Colonic mucosa (tissue), 4 donors: Measurements from ENCODE around the gene C2orf81. TPM values are rescaled to one million over a fixed set of nuclear protein-coding genes. Genes with fewer than 3 reads are reported as not detected.

Experiments used
- DNase-seq: peaks from one replicate; pipeline ENCODE4 v3.0.0-alpha.2; 2020
- H3K27ac ChIP-seq: fragments of 200-600 bp; one replicate; pipeline ENCODE4 v1.8.0; 2021
- H3K27me3 ChIP-seq: fragments of 200-600 bp; one replicate; pipeline ENCODE4 v1.8.0; 2021
- H3K36me3 ChIP-seq: fragments of 200-600 bp; one replicate; pipeline ENCODE4 v1.8.0; 2021
- H3K4me1 ChIP-seq: fragments of 200-600 bp; one replicate; pipeline ENCODE4 v1.8.0; 2021; ENCODE audit warnings: mild to moderate bottlenecking
- H3K4me3 ChIP-seq: fragments of 200-600 bp; one replicate; pipeline ENCODE4 v1.8.0; 2021
- H3K9ac ChIP-seq, 2 donors: one replicate each; pipeline ENCODE4 v1.7.0; 2013; ENCODE audit warnings: control low read depth in 2 of 2, low read depth in 2 of 2, low read length in 2 of 2
- H3K9me3 ChIP-seq: fragments of 200-600 bp; one replicate; pipeline ENCODE4 v1.8.0; 2021
- intact Hi-C: fragments of 100-400 bp; cut with DNase I; formaldehyde crosslinking; loops from one replicate; pipeline ENCODE4 v1.14.1; 2022
- total RNA-seq, 2 donors: library from RNA; stranded (reverse); fragmentation: NEBNext Ultra II Directional in 1 of 2; extraction: Animal tissue kit (Norgen Biotek cat#: 25700) in 1 of 2; gene quantifications; one replicate each; pipeline ENCODE4 v1.2.1, GENCODE V29; 2021
- TF ChIP-seq, protein P1 (sequence below): fragments of 200-600 bp; IDR thresholded peaks from one replicate; pipeline ENCODE4 v1.8.0; 2022; ENCODE audit warnings: antibody characterized with exemption, mild to moderate bottlenecking
- donor health status: healthy.
- donor health status: DM: no; HTN: no; CAD: no.
- donor health status: DM: no; HTN: no; CAD: no.

Gene C2orf81
- total RNA-seq, 2 donors from 2014 or later = 0.62 to 1.1 TPM

DNA sequence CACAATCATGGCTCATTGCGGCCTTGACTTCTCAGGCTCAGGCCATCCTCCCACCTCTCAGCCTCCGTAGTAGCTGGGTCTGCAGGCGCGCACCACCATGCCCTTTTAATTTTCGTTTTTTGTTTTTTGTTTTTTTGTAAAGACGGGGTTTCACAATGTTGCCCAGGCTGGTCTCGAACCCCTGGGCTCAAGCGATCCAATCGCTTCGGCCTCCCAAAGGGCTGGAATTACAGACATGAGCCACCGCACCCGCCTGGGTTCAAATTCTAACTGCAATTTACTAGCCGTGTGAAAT is 29.0 kb downstream of the C2orf81 start:
- no peak overlapping the region for H3K4me3 ChIP-seq

DNA sequence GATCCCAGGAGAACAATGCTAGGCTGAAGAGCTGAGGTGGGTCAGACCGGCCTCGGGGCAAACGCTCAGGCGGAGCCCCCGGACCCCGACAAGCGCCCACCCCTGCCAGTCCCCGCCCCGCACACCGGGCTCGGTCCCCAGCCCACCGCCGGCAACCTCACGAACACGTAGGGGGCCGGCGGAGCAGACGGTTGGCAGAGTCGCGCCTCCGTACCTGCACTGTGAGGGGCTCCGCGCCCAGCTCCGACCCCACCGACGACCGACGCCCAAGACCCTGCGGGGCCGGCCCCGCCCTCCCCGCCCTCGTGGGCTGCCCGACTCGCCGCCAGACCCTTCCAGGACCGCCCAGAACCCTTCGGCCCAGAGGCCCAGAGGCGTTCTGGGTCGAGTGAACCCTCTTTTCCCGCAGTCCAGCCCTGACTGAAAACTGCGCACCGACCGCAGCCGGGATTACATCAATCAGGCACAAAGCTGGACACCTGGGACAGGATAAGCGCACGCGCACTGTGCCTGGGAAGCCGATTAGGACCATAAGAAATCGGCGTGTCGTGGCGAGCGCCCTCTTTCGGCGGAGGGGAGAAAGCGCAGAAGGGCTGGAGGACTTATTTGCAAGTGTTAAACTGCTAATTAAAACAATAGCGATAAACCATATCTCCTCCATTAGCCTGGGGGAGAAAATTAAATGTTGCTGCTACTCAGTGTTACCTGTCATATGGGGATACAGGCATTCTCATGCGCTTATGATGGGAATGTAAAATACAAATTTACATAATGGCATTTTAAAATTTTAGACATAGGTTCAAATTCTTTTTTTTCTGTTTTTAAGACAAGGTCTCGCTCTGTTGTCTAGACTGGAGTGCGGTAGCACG is 29.6 kb downstream of the C2orf81 start:
- Histone ChIP-seq H3K9ac (peak overlapping the region; percentile 94 to 95), H3K9me3 (no peaks in the 10 kb centered on the region), H3K4me1 (peaks cover 16% of the 10 kb centered on the region), H3K27ac (peak overlapping the region; percentile 80), H3K27me3 (no peaks in the 10 kb centered on the region), H3K4me3 (peak overlapping the region; percentile 94), H3K36me3 (no peaks in the 10 kb centered on the region)
- intact Hi-C loops = loop anchor here (10.0 kb wide), 1 partner anchor 127 kb away; no protein-coding TSS in a partner anchor
- TF ChIP-seq, protein P1, sequence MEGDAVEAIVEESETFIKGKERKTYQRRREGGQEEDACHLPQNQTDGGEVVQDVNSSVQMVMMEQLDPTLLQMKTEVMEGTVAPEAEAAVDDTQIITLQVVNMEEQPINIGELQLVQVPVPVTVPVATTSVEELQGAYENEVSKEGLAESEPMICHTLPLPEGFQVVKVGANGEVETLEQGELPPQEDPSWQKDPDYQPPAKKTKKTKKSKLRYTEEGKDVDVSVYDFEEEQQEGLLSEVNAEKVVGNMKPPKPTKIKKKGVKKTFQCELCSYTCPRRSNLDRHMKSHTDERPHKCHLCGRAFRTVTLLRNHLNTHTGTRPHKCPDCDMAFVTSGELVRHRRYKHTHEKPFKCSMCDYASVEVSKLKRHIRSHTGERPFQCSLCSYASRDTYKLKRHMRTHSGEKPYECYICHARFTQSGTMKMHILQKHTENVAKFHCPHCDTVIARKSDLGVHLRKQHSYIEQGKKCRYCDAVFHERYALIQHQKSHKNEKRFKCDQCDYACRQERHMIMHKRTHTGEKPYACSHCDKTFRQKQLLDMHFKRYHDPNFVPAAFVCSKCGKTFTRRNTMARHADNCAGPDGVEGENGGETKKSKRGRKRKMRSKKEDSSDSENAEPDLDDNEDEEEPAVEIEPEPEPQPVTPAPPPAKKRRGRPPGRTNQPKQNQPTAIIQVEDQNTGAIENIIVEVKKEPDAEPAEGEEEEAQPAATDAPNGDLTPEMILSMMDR = peak; percentile 98
- peak; percentile 97 for DNase-seq

More for the DNA sequence above, 29.0 kb downstream of the C2orf81 start:
- no peak for DNase-seq
- no peaks in the 10 kb centered on the region for H3K9me3 ChIP-seq
- intact Hi-C loops = loop anchor here (10.0 kb wide), 1 partner anchor 128 kb away; no protein-coding TSS in a partner anchor
- H3K27me3 ChIP-seq = no peaks in the 10 kb centered on the region
- TF ChIP-seq, protein P1 = no peak
- H3K4me1 ChIP-seq = peaks cover 16% of the 10 kb centered on the region
- H3K9ac ChIP-seq = peak overlapping the region in 1 of 2 donors; percentile 94
- H3K27ac ChIP-seq = no peak overlapping the region
- H3K36me3 ChIP-seq = no peaks in the 10 kb centered on the region

DNA sequence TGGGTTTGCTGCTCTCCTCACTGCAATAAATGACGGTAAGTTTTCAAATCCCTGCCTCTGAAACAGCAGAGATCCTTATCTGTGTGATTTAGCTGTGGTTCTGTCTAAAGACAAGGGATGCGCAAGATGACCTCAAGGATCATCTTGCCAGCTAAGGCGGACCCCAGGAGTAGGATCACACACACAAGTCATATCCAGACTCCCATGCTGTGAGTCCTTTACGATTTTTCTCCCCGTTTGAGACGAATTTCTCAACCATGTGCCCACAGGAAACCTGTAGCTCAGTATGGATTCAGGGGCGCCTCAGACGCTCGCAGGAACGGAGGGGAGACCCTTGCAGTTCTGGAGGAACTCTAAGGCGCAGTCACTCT is 30.2 kb downstream of the C2orf81 start:
- Histone ChIP-seq H3K27me3 (no peaks in the 10 kb centered on the region), H3K9me3 (no peaks in the 10 kb centered on the region), H3K36me3 (no peaks in the 10 kb centered on the region), H3K9ac (peak overlapping the region; percentile 94 to 95), H3K27ac (peak overlapping the region; percentile 80), H3K4me3 (peak overlapping the region; percentile 94), H3K4me1 (peaks cover 16% of the 10 kb centered on the region)
- intact Hi-C loops = loop anchor here (10.0 kb wide), 1 partner anchor 126 kb away; no protein-coding TSS in a partner anchor
- DNase-seq = no peak
- TF ChIP-seq, protein P1 = no peak

DNA sequence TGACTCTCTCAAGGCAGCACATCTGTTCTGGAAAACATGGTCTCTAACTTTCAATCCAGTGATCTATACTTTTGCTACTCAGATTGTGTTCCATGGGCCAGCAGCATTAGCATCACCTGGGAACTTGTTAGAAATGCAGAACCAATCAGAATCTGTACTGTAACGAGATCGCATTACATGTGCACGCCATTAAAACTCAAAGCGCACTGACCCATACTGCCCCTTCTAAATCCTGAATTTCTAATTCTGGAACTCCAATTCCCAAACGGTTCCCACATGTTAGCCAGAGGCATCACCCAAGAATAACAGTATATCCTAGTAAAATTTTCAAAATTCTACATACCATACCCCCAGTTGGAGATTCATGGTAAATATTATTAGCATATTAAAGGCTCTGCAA is 30.8 kb downstream of the C2orf81 start:
- DNase-seq = no peak
- H3K27me3 ChIP-seq = no peaks in the 10 kb centered on the region
- H3K4me1 ChIP-seq = peaks cover 16% of the 10 kb centered on the region
- H3K4me3 ChIP-seq = peak overlapping the region; percentile 94
- TF ChIP-seq, protein P1 = no peak
- intact Hi-C loops = loop anchor here (10.0 kb wide), 1 partner anchor 126 kb away; no protein-coding TSS in a partner anchor
- H3K9ac ChIP-seq = no peak overlapping the region
- no peaks in the 10 kb centered on the region for H3K36me3 ChIP-seq
- no peak overlapping the region for H3K27ac ChIP-seq
- no peaks in the 10 kb centered on the region for H3K9me3 ChIP-seq

DNA sequence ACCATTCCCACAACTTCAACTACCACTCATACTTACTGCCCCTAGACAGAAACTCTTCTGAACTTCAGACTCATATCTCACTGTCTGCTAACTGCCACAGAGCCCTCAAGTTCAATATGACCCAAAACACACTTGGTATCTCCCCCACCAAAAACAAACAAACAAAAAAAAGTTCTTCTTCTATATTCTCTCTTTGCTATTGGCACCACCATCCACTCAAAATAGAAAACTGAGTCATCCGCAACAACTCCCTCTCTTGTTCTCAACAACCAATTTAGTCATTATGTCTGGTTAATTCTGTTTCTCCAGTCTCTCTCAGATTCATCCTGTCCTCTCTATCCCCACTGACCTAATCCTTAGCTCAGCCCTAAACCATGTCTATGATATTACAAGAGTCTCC is 34.1 kb downstream of the C2orf81 start:
- Histone ChIP-seq H3K9me3 (no peaks in the 10 kb centered on the region), H3K9ac (no peak overlapping the region), H3K27ac (no peak overlapping the region), H3K4me3 (no peak overlapping the region), H3K4me1 (peaks cover 16% of the 10 kb centered on the region), H3K36me3 (no peaks in the 10 kb centered on the region), H3K27me3 (no peaks in the 10 kb centered on the region)
- DNase-seq = no peak
- TF ChIP-seq, protein P1 = no peak
- intact Hi-C loops = no loop called here
